Activated CD4-positive, alpha-beta T cell treated with anti-CD3 and anti-CD28 coated beads, Interleukin-2, amount 50 U/mL, for 16 hours (primary cell): ENCODE results near the gene SUPT6H.
A peak's percentile ranks its signal among the peaks of the same experiment; 100 is the strongest.
"Not testable (repeated sequence)": the region's sequence is repeated elsewhere in the genome, so short reads cannot be mapped to it uniquely, and the experiment has no call there.

Source experiments
- DNase-seq: peaks from one replicate; pipeline ENCODE4 v3.0.0-alpha.2; 2020

Gene SUPT6H

GRCh38 chr17:28655160-28655559, 6.8 kb upstream of the SUPT6H start:
- DNase-seq, result no peak

DNA sequence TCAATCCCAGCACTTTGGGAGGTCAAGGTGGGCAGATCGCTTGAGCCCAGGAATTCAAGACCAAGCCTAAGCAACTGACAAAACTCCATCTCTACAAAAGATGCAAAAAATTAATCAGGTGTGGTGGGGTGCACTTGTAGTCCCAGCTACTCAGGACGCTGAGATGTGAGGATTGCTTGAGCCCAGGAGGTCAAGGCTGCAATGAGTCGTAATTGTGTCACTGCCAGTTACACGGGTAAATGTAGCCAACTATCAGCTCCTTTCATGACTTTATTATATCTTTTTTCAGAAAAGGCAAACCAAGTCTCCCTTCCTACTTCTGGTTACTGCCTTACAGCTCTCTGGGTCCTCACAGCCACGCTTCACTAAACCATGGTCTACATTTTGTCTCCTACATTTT, 4.2 kb upstream of the SUPT6H start:
- DNase-seq, result no peak

- DNase-seq, result not testable (repeated sequence)
Measured at GRCh38 chr17:28658342-28658741, 3.7 kb upstream of the SUPT6H start.

DNA sequence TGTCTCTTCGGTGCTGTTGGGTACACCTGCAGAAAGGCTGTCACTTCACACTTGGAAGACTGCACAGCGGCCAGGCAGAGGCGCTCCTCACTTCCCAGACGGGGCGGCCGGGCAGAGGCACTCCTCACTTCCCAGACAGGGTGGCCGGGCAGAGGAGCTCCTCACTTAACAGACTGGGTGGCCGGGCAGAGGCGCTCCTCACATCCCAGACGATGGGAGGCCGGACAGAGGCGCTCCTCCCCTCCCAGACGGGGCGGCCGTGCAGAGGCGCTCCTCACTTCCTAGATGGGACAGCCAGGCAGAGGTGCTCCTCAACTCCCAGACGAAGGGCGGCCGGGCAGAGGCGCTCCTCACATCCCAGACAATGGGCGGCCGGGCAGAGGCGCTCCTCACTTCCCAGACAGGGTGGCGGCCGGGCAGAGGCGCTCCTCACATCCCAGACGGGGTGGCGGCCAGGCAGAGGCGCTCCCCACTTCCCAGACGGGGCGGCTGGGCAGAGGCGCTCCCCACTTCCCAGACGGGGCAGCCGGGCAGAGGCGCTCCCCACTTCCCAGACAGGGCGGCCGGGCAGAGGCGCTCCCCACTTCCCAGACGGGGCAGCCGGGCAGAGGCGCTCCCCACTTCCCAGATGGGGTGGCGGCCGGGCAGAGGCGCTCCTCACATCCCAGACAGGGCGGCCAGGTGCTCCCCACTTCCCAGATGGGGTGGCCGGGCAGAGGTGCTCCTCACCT, 3.1 kb upstream of the SUPT6H start:
- DNase-seq, result not testable (repeated sequence)

DNA sequence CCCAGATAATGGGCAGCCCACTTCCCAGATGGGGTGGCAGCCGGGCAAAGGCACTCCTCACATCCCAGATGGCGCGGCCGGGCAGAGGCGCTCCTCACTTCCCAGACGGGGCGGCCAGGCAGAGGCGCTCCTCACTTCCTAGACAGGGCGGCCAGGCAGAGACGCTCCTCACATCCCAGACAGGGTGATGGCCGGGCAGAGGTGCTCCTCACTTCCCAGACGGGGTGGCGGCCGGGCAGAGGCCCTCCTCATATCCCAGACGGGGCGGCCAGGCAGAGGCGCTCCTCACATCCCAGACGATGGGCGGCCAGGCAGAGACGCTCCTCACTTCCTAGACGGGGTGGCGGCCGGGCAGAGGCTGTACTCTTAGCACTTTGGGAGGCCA, 2.5 kb upstream of the SUPT6H start:
- DNase-seq, result not testable (repeated sequence)

DNA sequence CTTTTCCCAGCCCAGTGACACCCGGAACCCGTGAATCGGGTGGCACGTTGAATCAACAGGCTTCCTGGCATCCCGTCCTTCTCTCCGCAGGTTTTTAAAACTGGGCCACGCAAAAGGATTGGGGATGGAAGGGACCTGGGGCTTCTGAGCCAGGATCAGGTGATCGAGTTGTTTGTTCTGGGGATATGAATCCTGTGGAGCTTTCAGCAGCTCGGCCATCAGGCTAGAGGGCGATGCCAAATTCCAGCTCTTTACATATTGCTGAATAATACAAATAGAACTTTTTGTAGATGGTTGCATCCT, 473 bp downstream of the SUPT6H start:
- DNase-seq, result no peak

DNA sequence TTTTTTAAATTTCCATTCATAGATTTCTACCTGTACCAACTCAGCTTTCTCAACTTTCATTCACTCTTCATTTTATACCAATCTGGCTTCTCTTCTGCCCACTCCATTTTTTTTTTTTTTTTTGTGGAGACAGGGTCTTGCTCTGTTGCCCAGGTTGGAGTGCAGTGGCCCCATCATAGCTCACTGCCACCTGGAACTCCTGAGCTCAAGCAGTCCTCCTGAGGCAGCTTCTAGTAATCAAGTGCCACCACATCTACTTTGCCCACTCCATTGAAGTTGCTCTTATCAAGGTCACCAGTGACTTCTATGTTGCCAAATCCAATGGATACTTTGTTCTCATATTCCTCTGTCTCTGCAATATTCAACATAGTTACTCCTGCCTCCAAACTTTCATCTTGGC, 1.7 kb downstream of the SUPT6H start:
- DNase-seq, result no peak

- no peak for DNase-seq
Measured at GRCh38 chr17:28665994-28666393, 4.0 kb downstream of the SUPT6H start.

- no peak for DNase-seq
Measured at GRCh38 chr17:28667870-28668269, 5.9 kb downstream of the SUPT6H start.

DNA sequence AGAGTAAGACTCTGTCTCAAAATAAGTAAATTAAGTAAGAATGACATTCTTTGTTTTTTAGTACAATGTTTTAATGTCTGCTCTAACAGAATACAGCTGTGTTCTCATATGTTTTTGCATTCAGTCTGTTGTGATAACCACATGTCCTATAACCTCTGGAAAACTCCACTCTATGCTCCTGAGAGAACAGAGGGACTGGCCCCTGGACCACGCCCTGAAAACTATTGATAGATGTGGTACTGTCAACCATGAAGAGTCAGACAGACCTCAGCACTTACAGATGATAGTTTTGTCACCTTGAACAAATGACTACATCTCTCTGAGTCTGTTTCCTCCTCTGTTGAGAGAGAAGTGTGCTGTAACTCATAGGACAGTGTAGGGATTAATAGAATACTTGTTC, 7.9 kb downstream of the SUPT6H start:
- no peak for DNase-seq

DNA sequence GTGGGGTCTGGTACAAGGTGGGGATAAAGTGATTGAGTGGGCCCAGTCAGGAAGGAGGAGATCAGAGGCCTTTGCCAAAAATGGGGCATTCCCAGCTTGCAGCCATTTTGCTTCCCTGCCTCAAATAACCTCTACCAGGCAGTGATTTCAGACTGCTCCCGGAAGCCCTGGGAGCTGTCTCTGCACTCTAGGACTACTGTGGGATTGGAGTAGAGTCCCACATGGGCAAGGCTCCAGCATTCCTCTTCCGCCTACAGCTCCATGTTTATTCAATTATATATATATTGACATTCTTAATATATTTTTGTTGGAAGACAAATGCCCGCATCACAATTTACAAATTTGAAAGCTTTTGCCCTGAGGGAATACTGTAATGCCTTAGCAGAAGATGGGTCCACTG, 13.5 kb downstream of the SUPT6H start:
- no peak for DNase-seq

GRCh38 chr17:28675980-28676379, 14.0 kb downstream of the SUPT6H start:
- peak; percentile 10 for DNase-seq

DNA sequence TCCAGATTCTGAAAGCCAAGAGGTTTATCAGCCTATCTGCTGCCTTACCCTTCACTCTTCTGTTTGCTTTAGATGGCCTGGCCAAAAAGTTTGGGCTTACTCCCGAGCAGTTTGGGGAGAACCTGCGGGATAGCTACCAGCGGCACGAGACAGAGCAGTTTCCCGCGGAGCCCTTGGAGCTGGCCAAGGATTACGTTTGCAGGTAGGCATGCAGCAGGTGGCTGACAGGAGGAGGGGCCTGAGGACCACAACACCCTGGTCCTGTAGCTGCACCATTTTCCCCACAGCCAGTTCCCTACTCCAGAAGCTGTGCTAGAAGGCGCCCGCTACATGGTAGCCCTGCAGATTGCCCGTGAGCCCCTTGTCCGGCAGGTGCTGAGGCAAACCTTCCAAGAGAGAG, 20.6 kb downstream of the SUPT6H start:
- DNase-seq, result no peak

- no peak for DNase-seq
Measured at GRCh38 chr17:28684963-28685362, 23.0 kb downstream of the SUPT6H start.

GRCh38 chr17:28685366-28685765, 23.4 kb downstream of the SUPT6H start:
- no peak for DNase-seq

- no peak for DNase-seq
Measured at GRCh38 chr17:28686296-28686695, 24.3 kb downstream of the SUPT6H start.

DNA sequence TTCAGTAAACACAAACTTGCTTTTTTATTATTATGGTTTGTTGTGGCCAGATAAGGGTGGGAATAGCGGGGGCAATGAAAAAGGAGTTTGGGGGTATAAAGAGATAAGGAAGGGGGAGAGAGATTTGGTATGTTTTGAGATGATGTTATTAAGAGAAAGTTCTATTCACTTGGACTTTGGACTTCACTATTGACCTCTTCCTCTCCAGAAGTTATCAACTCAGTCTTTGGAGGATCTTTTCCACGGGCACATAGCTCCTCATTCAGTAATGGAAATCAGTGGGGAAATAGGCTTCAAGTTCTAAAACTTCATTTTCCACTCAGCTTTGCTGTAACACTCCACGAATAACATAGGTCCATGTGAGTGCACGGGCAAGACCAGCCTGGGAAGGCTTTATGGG, 26.5 kb downstream of the SUPT6H start:
- DNase-seq, result no peak

DNA sequence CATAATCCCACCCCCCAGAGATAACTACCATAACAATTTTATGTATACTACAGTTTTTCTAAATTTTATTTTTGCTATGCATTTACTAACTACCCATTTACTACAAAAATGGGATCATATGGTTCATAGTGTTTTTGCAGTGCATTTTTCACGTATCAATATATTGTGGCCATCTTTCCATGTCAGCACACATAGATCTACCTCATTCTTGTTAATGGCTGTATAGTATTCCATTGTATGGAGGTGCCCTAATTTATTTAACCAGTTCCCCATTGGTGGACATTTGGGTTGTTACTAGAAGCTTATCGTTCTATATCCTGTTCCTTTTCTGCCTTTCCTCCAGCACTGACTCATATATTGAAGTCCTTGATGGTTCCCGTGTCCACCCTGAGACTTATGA, 27.0 kb downstream of the SUPT6H start:
- no peak for DNase-seq

- no peak for DNase-seq
Measured at GRCh38 chr17:28693869-28694268, 31.9 kb downstream of the SUPT6H start.

DNA sequence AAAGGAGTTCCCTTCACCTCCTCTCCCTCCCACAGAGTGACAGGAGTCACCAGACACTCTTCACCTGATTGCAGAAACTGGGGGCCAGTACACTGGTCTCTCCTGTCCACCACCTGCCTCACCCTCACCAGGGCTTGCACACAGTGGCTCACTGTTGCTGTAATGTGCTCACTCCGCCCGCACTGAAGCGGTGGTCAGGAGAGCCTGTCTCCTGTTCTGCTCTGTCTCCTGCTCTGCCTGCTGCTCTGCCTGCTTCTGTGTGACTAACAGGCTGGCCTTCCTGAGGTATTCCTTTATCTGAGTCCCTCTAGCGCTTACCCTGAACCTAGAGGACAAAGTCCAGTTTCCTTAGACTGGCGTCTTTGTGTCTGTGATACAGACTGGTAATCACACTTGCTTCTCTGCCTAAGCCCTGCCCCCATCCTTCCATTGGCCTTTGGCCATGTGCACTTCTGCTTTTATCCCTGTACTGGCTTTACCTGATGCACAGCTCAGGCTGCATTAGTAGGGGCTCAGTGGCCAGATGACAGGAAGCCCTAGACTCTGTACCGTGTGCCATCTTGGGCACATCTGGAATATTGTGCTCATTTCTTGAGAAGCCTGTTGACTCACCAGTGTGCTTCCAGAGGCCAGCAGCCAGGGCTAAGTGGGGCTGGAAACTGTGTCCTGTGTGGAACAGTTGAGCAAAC, 36.4 kb downstream of the SUPT6H start:
- no peak for DNase-seq

- DNase-seq, result no peak
Measured at GRCh38 chr17:28700278-28700677, 38.3 kb downstream of the SUPT6H start.

DNA sequence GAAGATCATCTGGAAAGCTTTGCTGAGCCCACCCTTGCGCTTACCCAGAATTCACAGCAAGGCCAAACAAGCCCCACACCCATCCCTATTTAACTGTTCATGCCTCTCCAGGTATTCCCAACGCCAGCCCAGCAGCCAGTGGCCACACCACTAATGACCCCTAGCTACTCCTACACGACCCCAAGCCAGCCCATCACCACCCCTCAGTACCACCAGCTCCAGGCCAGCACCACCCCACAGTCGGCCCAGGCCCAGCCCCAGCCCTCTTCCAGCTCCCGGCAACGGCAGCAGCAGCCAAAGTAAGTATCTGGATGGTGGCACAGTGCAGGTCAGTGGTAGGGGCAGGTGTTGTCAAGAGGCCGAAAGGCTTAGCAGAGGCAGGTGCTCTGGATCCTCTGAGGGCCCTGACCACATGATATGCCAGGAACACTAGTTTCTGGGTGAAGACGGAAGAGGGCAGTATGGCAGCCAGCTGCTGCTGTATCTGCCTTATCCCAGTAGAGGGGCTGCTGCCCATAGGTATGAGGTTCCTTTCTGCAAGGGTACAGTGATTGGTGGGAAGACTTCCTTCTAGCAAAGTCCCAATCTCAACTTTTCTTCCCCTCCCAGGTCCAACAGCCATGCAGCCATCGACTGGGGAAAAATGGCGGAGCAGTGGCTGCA, 39.0 kb downstream of the SUPT6H start:
- no peak for DNase-seq

DNA sequence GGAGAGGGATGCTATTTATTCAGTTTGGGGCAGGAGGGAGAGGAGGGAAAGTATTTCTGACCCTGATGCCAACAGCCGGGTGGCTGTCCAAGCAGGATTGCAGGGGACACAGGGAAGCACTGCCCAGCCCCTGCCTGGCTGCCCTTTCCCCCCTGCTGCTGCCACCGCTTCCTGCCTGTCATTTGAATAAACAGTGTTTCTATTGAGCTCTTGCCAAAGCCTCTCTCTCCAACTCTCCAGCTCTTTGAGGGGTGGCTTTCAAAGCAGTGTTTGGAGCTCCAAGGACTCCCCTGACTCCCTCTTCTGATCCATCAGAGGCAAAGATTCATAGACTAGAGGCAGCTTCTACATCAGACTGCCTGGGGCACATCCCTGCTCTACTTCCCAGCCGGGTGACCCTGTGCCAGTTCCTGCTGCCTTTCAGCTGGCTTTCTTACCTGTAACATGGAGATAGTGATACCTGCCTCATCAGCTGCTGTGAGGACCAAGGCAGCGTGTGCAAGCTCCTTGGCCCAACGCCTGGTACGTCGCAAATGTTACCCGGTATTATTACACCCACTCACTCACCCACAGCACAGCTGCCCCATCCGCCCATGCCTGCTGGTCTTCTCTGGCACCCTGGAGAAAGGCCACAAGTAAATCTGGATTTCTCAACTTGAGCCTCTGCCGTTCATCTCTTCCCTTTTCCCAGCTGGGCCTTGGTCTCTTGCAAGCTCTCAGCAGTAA, 40.2 kb downstream of the SUPT6H start:
- DNase-seq, result no peak

DNA sequence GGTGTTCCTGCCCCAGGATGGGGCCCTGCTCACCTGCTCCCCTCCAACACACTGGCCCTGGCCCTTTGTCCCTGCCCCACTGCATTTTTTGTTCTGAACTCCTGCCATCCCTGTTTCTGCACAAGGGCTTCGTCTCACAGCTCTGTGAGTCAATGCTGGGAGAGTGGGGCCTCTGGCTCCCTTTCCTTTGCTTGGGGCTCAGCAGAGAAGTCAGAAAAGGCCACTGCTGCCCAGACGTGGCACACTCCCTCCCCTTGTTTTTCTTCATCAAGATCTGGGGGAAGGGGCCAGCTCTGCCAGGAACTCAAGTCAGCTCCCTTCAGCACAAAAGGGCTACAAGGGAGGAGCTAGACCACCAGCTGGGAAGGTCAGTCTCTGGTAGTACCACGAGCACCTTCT, 40.7 kb downstream of the SUPT6H start:
- no peak for DNase-seq
